SIG-M5 treated with dmso at 0.1 percent for 504 hours (cell line): ENCODE data around the gene TRIM45.

Experiments used
- DNase-seq: peaks from one replicate; lab custom pipeline; 2025; ENCODE audit not compliant: unreplicated experiment; lab: John Stamatoyannopoulos, UW

The TRIM45 gene

DNA sequence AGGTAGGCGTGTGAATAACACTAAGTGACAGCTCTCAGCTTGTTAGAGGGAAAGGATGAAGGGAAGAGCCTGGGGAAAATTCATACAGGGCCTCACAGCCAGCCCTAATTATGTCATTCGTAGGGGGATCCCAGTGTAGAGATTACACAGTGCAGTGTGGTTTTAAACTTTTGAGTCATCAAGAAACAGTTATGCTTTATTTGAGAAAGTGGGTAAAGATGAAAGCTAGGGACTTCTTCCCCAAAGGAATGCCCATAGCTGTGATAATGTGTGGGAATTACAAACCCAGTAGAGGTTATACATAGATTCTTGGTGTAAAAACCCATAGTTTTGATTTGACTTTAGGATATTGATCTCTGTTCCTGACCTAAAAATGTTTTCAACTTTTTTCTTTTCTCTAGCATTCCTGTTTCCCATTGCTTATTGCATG lies 59.5 kb downstream of the TRIM45 start:
- peak; percentile 39 for DNase-seq
